H9 (cell line): ENCODE results near the gene ABCA13. TPM values are rescaled to one million over a fixed set of nuclear protein-coding genes. Genes with fewer than 3 reads are reported as not detected.

Experiments
- DNase-seq: peaks from one replicate; pipeline ENCODE4 v3.0.0-alpha.2; 2017
- H2AFZ ChIP-seq: one replicate; pipeline ENCODE4 v1.6.1; 2013; ENCODE audit warnings: mild to moderate bottlenecking, low read length, control low read depth, moderate library complexity
- H2AK5ac ChIP-seq: 2 replicates; pipeline ENCODE4 v1.6.1; 2013; ENCODE audit warnings: low read length, control low read depth, mixed read lengths; ENCODE audit not compliant: insufficient read length
- H2BK120ac ChIP-seq: one replicate; pipeline ENCODE4 v1.6.1; 2013; ENCODE audit warnings: low read depth, mild to moderate bottlenecking, low read length, control low read depth, inconsistent platforms; ENCODE audit not compliant: poor library complexity, severe bottlenecking
- H2BK12ac ChIP-seq: 2 replicates; pipeline ENCODE4 v1.6.1; 2013; ENCODE audit warnings: low read length, control low read depth, mixed read lengths, low read depth; ENCODE audit not compliant: insufficient read length
- H2BK15ac ChIP-seq: 2 replicates; pipeline ENCODE4 v1.6.1; 2013; ENCODE audit warnings: low read depth, low read length, control low read depth
- H2BK20ac ChIP-seq: one replicate; pipeline ENCODE4 v1.6.1; 2013; ENCODE audit warnings: low read depth, mild to moderate bottlenecking, low read length, control low read depth, inconsistent platforms; ENCODE audit not compliant: poor library complexity, severe bottlenecking
- H2BK5ac ChIP-seq: 2 replicates; pipeline ENCODE4 v1.6.1; 2013; ENCODE audit warnings: low read length, control low read depth, mixed read lengths; ENCODE audit not compliant: insufficient read length
- H3K14ac ChIP-seq: 2 replicates; pipeline ENCODE4 v1.6.1; 2013; ENCODE audit warnings: low read length, control low read depth; ENCODE audit not compliant: insufficient read depth
- H3K18ac ChIP-seq: 2 replicates; pipeline ENCODE4 v1.6.1; 2013; ENCODE audit warnings: low read depth, mild to moderate bottlenecking, mixed read lengths, low read length, control low read depth; ENCODE audit not compliant: insufficient read length
- H3K23ac ChIP-seq: 2 replicates; pipeline ENCODE4 v1.6.1; 2013; ENCODE audit warnings: low read length, control low read depth, mixed read lengths, low read depth; ENCODE audit not compliant: insufficient read length
- H3K23me2 ChIP-seq: 2 replicates; pipeline ENCODE4 v1.6.1; 2013; ENCODE audit warnings: low read depth, mild to moderate bottlenecking, mixed read lengths, low read length, control low read depth; ENCODE audit not compliant: insufficient read length, poor library complexity, severe bottlenecking
- H3K27ac ChIP-seq: 2 replicates; pipeline ENCODE4 v1.5.1; 2013; ENCODE audit warnings: low read length, control low read depth, mixed read lengths, low read depth; ENCODE audit not compliant: insufficient read length
- H3K27me3 ChIP-seq: 2 replicates; pipeline ENCODE4 v1.6.1; 2013; ENCODE audit warnings: low read length, control low read depth, inconsistent platforms; ENCODE audit not compliant: insufficient read depth
- H3K4ac ChIP-seq: 2 replicates; pipeline ENCODE4 v1.6.1; 2013; ENCODE audit warnings: low read depth, mild to moderate bottlenecking, control low read depth, inconsistent platforms, low read length, moderate library complexity
- H3K4me1 ChIP-seq: 2 replicates; pipeline ENCODE4 v1.6.1; 2013; ENCODE audit warnings: low read length, control low read depth, inconsistent platforms; ENCODE audit not compliant: insufficient read depth
- H3K4me2 ChIP-seq: 2 replicates; pipeline ENCODE4 v1.6.1; 2013; ENCODE audit warnings: low read length, control low read depth, mixed read lengths; ENCODE audit not compliant: insufficient read length, insufficient read depth
- H3K56ac ChIP-seq: 2 replicates; pipeline ENCODE4 v1.6.1; 2013; ENCODE audit warnings: low read depth, mild to moderate bottlenecking, mixed read lengths, low read length, control low read depth; ENCODE audit not compliant: insufficient read length
- H3K79me1 ChIP-seq: 2 replicates; pipeline ENCODE4 v1.6.1; 2013; ENCODE audit warnings: low read depth, mild to moderate bottlenecking, moderate library complexity, low read length, control low read depth, inconsistent platforms; ENCODE audit not compliant: insufficient read depth, poor library complexity, severe bottlenecking
- H3K79me2 ChIP-seq: 2 replicates; pipeline ENCODE4 v1.6.1; 2013; ENCODE audit warnings: low read length, control low read depth, inconsistent platforms; ENCODE audit not compliant: insufficient read depth
- H3K9ac ChIP-seq: 2 replicates; pipeline ENCODE4 v1.6.1; 2013; ENCODE audit warnings: low read length, control low read depth, mixed read lengths; ENCODE audit not compliant: insufficient read length; ENCODE audit errors: extremely low read depth
- H3K9me3 ChIP-seq: one replicate; pipeline ENCODE4 v1.6.1; 2013; ENCODE audit warnings: low read depth, low read length, inconsistent platforms; ENCODE audit not compliant: control insufficient read depth
- H3T11ph ChIP-seq: one replicate; pipeline ENCODE4 v1.6.1; 2013; ENCODE audit warnings: mild to moderate bottlenecking, low read length, control low read depth, inconsistent platforms
- H4K20me1 ChIP-seq: one replicate; pipeline ENCODE4 v1.6.1; 2013; ENCODE audit not compliant: control insufficient read depth, insufficient read length, insufficient read depth
- H4K5ac ChIP-seq: 2 replicates; pipeline ENCODE4 v1.6.1; 2013; ENCODE audit warnings: low read depth, mild to moderate bottlenecking, mixed read lengths, low read length, control low read depth; ENCODE audit not compliant: insufficient read length
- H4K8ac ChIP-seq: replicated peaks from 2 replicates; pipeline ENCODE4 v1.6.1; 2013; ENCODE audit warnings: low read length, control low read depth, mixed read lengths, low read depth; ENCODE audit not compliant: insufficient read length
- H4K91ac ChIP-seq: 2 replicates; pipeline ENCODE4 v1.6.1; 2013; ENCODE audit warnings: low read depth, mild to moderate bottlenecking, moderate library complexity, mixed read lengths, low read length, control low read depth; ENCODE audit not compliant: insufficient read length
- H3K27ac Mint-ChIP-seq, 3 experiments: 2 replicates in 2 of 3; 3 replicates in 1 of 3; pipeline ENCODE4 v1.8.0; 2020 to 2021; ENCODE audit warnings: mixed read lengths in 3 of 3, mild to moderate bottlenecking in 1 of 3, moderate library complexity in 1 of 3
- H3K27me3 Mint-ChIP-seq: 2 replicates; pipeline ENCODE4 v1.8.0; 2021; ENCODE audit warnings: low read depth, mild to moderate bottlenecking, moderate library complexity, mixed read lengths
- H3K36me3 Mint-ChIP-seq, 3 experiments: 2 replicates in 2 of 3; 3 replicates in 1 of 3; pipeline ENCODE4 v1.8.0; 2020 to 2021; ENCODE audit warnings: low read depth in 3 of 3, mixed read lengths in 3 of 3; ENCODE audit not compliant: insufficient read depth in 1 of 3
- H3K4me1 Mint-ChIP-seq, 2 experiments: 2 replicates each; pipeline ENCODE4 v1.8.0; 2020; ENCODE audit warnings: mixed read lengths in 2 of 2
- H3K4me3 Mint-ChIP-seq, 2 experiments: 2 replicates in 1 of 2; 3 replicates in 1 of 2; pipeline ENCODE4 v1.8.0; 2020 to 2021; ENCODE audit warnings: mild to moderate bottlenecking in 2 of 2, mixed read lengths in 2 of 2, moderate library complexity in 1 of 2
- H3K9me3 Mint-ChIP-seq, 2 experiments: 2 replicates in 1 of 2; 3 replicates in 1 of 2; pipeline ENCODE4 v1.8.0; 2020; ENCODE audit warnings: mild to moderate bottlenecking in 2 of 2, mixed read lengths in 2 of 2, moderate library complexity in 1 of 2
- WGBS: extraction: QIAGEN DNeasy Blood & Tissue Kit; methylation state at CpG from one replicate; pipeline ENCODE4 v1.1.7; 2013; ENCODE audit warnings: missing lambda C conversion rate, low lambda C conversion rate, mixed read lengths; ENCODE audit not compliant: insufficient read length; ENCODE audit errors: extremely low coverage; 5-methylcytosine and 5-hydroxymethylcytosine counted together
- total RNA-seq: library from RNA; stranded (reverse); gene quantifications from 2 replicates; pipeline ENCODE4 v1.2.1, GENCODE V29; 2021
- TF ChIP-seq, protein P1 (sequence below): fragments of 200-600 bp; sonication (generic); conservative IDR thresholded peaks from 3 replicates; pipeline ENCODE4 v1.8.0; 2021; ENCODE audit warnings: antibody characterized with exemption, mild to moderate bottlenecking

The ABCA13 gene
- total RNA-seq, 1 experiment from 2014 or later: 0.11 TPM

DNA sequence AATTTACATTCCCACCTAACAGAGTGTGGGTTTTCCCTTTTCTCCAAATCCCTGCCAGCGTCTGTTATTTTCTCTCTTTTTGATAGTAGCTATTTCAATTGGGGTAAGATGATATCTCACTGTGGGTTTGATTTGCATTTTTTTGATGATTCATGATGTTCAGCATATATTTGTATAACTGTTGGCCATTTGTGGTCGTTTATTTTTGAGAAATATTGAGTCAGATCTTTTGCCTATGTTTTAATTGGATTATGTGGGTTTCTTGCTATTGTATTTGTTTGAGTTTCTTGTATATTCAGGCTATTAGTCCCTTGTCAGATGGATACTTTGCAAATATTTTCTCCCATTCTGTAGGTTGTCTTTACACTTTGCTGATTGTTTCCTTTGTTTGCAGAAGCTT, 193.8 kb downstream of the ABCA13 start:
- Mint-ChIP-seq H3K27me3 (no peaks in the 10 kb centered on the region), H3K4me1 (no peaks in the 10 kb centered on the region), H3K9me3 (peaks cover 5 to 14% of the 10 kb centered on the region in 2 experiments; a peak in 4 of 5 replicates), H3K36me3 (peaks cover 0 to 2% (median 0%) of the 10 kb centered on the region in 3 experiments; a peak in 1 of 7 replicates), H3K4me3 (no peak overlapping the region), H3K27ac (no peak overlapping the region)
- no peak overlapping the region for H3K27ac ChIP-seq
- no peak for DNase-seq
- no peak overlapping the region for H3K4ac ChIP-seq
- no peak overlapping the region for H4K5ac ChIP-seq
- H2AK5ac ChIP-seq: no peak overlapping the region
- no peak overlapping the region for H3K56ac ChIP-seq
- WGBS: no CpG with 5 or more reads among the region's 2 CpGs
- H3K14ac ChIP-seq: no peak overlapping the region
- H3K79me2 ChIP-seq: no peaks in the 10 kb centered on the region
- H2BK15ac ChIP-seq: no peak overlapping the region
- H3T11ph ChIP-seq: no peak overlapping the region
- H3K27me3 ChIP-seq: no peaks in the 10 kb centered on the region
- H2BK5ac ChIP-seq: no peak overlapping the region
- TF ChIP-seq, protein P1, sequence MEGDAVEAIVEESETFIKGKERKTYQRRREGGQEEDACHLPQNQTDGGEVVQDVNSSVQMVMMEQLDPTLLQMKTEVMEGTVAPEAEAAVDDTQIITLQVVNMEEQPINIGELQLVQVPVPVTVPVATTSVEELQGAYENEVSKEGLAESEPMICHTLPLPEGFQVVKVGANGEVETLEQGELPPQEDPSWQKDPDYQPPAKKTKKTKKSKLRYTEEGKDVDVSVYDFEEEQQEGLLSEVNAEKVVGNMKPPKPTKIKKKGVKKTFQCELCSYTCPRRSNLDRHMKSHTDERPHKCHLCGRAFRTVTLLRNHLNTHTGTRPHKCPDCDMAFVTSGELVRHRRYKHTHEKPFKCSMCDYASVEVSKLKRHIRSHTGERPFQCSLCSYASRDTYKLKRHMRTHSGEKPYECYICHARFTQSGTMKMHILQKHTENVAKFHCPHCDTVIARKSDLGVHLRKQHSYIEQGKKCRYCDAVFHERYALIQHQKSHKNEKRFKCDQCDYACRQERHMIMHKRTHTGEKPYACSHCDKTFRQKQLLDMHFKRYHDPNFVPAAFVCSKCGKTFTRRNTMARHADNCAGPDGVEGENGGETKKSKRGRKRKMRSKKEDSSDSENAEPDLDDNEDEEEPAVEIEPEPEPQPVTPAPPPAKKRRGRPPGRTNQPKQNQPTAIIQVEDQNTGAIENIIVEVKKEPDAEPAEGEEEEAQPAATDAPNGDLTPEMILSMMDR: no peak
- H3K4me1 ChIP-seq: no peaks in the 10 kb centered on the region
- no peak overlapping the region for H3K4me2 ChIP-seq
- H3K23me2 ChIP-seq: no peaks in the 10 kb centered on the region
- H3K79me1 ChIP-seq: no peaks in the 10 kb centered on the region
- no peak overlapping the region for H3K18ac ChIP-seq
- H4K20me1 ChIP-seq: no peaks in the 10 kb centered on the region
- H2AFZ ChIP-seq: no peak overlapping the region
- no peak overlapping the region for H2BK12ac ChIP-seq
- no peak overlapping the region for H4K91ac ChIP-seq
- no peak overlapping the region for H3K9ac ChIP-seq
- H3K23ac ChIP-seq: no peak overlapping the region
- H4K8ac ChIP-seq: no peak overlapping the region
- H2BK20ac ChIP-seq: no peak overlapping the region
- no peaks in the 10 kb centered on the region for H3K9me3 ChIP-seq
- no peak overlapping the region for H2BK120ac ChIP-seq
